ENCODE data around the gene SIGLEC11.
"Not testable (repeated sequence)": the region's sequence is repeated elsewhere in the genome, so short reads cannot be mapped to it uniquely, and the experiment has no call there.

The SIGLEC11 gene

DNA sequence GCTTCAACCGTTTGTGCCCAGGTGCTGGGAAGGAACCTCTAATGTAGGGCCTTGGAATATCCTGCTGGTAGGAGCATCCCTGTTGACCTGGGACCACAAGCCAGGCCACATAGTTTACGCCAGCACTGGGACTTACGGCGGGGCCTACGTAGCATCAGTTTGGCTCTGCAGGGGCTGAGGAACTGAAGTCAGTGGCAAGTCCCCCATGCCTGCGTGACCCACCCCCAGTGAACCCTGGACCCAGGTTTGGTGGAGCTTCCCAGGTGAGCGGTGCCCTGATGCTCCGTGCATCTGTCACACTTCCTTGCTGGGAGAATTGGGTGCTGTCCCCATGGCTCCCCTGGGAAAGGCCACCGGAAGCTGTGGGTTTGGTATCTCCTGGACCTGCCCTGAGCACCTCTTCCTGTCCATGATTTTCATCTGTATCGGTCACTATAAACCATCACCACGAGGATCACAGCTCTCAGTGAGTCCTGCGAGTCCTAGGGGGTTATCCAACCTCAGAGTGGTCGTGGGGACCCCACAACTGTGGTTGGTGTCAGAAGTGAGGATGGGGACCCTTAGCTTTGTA, 9.9 kb downstream of the SIGLEC11 start:
- DNase-seq (ENCODE audit: low read depth): no peak

DNA sequence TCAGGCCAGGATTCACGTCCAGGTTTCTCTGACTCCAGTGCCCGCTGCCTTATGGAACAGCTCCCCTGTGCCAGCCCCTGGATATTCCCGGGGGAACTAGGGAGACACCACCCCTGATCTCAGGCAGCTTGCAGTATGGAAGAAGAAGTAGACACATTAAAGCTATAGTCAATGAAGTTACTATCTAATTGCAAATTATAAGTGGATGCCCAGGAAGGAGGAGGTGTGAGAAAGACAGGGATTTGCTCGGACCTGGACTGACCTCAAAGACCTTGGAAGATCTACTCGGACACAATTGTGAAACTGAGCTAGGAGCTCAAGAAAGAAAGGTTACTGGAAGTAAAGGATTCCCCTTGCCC, 10.4 kb downstream of the SIGLEC11 start:
- no peak for DNase-seq (ENCODE audit: low read depth)

DNA sequence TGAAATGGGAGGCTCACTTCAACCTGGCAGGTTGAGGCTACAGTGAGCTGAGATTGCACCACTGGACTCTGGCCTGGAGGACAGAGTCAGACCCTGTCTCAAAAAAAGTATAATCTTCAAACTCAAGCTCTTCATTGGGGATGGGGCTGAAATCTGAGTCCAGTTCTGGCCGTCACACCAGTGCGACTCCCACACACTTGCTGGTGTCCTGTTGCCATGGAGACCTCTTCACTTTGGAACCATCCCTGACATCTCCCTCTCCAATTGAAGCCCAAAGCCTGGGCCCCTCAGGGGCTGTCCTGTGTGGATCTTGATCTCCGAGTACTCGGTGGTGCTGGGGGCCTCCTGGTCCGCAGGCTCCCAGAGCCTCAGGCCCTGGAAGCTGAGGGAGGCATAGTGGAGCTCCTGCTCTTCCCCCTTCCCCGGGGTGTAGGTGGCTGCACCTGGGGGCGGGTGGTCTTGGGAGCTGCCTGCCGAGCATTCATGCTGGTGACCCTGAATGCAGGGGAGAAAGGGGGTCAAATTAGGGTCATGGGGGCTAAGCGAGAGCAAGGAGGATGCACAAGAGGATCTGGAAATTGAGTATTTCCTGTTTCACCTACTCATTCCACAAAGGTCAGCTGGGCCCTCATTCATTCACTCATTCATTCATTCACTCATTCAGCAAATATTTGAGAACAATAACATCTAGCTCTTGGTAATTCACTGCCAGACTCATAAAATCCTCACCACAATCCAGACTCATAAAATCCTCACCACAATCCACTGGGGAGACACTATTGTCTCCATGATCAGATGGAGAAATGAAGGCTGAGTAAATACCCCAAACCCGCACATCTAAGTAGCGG, 11.0 kb downstream of the SIGLEC11 start:
- DNase-seq (ENCODE audit: low read depth): no peak

DNA sequence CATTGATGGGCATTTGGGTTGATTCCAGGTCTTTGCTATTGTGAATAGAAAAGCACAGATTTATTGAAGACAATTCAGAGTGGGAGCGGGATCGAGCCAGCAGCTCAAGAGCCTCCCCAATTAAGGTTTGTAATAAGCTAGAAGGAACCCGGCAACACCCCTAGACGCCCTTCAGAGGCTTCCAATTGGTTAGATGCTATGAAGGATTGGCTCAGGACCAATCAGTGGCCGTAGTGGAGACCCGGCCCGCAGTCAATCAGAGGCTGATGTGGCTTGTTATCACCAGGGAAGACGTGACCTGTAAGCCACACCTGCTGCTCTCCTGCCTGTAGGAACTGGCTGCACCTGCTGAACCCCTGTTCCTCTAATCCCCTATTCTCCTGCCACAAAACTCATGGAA, 14.6 kb downstream of the SIGLEC11 start:
- no peak for DNase-seq (ENCODE audit: low read depth)

DNA sequence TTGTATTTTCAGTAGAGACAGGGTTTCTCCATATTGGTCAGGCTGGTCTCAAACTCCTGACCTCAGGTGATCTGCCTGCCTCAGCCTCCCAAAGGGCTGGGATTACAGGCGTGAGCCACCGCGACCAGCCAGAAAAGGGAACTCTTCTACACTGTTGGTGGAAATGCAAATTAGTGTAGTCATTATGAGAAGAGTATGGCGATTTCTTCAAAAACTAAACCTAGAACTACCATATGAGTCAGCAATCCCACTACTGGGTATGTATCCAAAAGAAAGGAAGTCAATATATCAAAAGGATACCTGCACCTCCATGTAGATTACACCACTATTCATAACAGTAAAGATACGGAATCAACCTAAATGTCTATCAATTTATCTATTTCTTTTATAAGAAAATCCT, 16.4 kb downstream of the SIGLEC11 start:
- not testable (repeated sequence) for DNase-seq (ENCODE audit: low read depth)

DNA sequence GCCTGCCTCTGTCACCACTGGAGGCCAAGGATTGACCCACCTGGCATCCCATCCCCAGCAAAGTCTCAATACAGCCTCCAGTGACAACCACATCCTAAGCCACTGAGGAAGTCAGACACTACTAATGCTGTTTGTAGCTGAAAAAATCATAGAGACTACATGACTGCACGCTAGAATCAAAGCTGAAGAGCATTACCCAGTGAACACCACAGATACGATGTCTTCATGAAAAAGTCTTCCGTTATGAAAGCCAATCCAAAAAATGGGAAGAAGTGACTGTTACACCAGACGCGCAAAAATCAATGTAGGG, 20.5 kb downstream of the SIGLEC11 start:
- no peak for DNase-seq (ENCODE audit: low read depth)

DNA sequence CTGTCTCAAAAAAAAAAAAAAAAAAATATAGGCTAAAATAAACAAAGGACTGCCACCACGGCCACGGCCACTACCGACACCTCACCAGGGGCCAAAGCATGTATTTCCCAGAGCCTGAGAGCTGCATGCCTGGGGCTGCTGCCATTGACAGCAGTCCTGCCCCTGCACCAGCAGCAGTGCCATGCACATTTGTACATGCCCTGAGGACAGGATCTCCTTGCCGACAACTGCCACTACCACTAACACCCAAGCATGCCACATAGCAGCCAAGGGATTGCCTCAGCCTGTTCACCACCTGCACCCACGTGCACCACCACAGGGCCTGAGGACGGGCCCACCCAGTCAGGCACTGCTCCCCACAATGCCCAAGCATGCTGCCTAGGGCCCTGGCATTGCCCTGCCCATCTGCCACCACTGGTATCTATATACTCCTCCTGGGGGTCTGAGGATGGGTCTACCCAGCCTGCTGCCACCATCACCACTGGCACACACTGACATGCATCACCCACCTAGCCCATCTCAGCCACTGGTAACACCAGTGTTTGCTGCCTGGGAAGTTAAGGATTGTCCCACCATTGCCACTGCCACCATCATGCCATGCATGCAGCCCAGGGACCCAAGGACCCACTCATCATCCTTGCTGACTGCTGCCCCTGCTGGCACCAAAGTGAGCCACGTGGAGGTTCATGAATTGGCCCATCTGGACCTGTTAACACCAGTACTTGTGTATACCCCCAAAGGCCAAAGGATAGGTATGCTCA, 21.1 kb downstream of the SIGLEC11 start:
- DNase-seq (ENCODE audit: low read depth): no peak

DNA sequence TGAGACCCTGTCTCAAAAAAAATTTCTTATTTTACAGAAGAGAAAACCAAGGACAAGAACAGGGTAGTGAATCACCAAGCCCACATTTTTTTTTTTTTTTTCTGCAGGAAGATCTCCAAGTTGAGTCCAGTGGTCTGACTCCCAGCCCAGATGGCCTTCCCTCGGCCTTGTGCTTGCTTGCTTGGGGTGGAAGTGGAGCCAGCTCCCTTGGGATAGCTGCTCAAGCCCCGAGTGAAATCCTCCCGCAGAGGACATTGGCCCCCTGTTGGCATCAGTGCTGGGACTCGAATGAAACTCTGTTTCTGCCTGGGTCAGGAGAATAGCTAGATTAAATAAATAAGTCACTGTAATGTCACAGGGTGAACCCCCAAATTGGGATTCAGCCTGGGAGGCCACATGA, 22.3 kb downstream of the SIGLEC11 start:
- DNase-seq (ENCODE audit: low read depth): no peak

DNA sequence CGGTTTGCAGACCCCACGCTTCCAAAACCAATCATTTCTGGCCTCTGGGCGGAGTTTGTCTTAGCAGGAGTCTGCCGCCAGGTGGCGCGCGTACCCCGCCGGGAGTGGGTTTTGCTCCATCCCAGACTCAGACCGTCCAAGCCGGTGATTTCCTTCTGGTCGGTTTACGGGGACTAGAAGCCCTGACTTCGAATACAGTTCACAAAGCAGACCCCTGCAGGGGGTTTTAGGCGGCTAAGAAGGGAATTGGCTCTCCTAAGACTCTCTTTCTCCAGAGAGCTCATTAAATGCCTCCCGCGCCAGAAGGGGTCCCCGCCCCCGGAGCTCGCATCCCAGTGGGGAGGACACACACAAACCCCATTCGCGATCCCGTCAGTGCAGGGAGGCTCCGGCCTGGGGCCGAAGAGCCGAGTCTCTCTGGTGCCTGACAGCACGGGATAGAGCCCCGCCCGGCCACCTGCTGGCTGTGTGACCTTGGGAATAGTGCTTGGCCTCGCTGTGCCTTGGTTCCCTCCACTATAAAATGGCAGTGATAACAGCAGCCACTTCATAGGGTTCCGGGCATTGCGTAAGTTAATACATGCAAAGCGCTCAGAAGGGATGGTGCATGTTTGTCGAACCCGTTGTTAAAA, 23.1 kb downstream of the SIGLEC11 start:
- peak; percentile 47 for DNase-seq (ENCODE audit: low read depth)

DNA sequence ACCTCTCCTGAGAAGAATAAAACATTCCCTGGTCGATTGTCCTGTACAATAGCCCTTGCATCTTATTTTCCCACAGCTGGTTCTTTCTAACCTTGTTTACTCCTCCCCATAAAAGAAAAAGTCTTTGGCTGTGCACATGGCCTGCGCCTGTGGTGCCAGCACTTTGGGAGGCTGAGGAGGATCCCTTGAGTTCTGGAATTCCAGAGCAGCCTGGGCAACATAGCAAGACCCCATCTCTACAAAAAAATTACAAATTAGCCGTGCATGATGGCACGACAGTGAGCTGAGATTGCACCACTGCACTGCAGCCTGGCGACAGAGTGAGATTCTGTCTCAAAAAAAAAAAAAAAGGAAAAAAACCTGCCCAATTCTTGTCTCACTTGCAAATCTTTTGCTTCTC, 24.4 kb downstream of the SIGLEC11 start:
- DNase-seq (ENCODE audit: low read depth): no peak

DNA sequence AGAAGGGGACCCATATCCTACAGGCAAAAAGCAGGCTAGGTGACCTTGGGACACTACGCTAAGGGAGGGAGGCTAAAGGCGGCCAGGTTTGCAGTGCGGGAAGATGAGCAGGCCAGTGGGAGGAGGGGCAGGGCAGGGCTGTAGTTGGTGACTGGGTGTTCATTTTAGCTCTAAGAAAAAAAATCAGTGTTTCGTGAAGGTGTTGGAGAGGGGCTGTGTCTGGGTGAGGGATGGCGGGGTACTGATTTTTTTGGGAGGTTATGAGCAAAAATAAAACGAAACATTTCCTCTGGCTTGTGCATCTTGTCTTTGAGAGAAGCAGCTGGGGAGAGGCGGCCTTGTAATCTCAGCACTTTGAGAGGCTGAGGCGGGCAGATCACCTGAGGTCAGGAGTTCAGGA, 27.3 kb downstream of the SIGLEC11 start:
- DNase-seq (ENCODE audit: low read depth): no peak

DNA sequence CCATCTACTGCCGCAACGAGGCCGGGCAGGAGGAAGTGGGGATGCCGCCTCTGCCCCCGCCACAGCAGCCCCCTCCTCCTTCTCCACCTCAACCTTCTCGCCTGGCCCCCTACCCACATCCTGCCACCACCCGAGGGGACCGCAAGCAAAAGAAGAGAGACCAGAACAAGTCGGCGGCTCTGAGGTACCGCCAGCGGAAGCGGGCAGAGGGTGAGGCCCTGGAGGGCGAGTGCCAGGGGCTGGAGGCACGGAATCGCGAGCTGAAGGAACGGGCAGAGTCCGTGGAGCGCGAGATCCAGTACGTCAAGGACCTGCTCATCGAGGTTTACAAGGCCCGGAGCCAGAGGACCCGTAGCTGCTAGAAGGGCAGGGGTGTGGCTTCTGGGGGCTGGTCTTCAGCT, 28.2 kb downstream of the SIGLEC11 start:
- DNase-seq (ENCODE audit: low read depth): no peak

DNA sequence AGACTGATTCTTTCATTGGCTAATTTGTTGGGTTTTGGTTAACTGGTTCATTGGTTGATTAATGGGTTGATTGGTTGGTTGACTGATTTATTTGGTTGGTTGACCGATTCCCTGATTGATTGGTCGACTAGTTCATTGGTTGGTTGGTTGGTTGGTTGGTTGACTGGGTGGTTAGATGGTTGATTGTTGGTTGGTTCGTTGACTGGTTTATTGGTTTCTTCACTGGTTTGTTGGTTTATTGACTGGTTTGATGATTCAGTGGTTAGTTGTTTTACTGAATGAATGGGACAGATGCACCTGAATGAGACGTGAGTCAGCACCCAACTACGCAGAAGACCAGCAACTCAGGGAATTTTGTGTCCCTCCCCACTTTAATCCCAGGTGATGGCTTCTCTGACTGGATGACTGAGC, 28.9 kb downstream of the SIGLEC11 start:
- DNase-seq (ENCODE audit: low read depth): no peak

DNA sequence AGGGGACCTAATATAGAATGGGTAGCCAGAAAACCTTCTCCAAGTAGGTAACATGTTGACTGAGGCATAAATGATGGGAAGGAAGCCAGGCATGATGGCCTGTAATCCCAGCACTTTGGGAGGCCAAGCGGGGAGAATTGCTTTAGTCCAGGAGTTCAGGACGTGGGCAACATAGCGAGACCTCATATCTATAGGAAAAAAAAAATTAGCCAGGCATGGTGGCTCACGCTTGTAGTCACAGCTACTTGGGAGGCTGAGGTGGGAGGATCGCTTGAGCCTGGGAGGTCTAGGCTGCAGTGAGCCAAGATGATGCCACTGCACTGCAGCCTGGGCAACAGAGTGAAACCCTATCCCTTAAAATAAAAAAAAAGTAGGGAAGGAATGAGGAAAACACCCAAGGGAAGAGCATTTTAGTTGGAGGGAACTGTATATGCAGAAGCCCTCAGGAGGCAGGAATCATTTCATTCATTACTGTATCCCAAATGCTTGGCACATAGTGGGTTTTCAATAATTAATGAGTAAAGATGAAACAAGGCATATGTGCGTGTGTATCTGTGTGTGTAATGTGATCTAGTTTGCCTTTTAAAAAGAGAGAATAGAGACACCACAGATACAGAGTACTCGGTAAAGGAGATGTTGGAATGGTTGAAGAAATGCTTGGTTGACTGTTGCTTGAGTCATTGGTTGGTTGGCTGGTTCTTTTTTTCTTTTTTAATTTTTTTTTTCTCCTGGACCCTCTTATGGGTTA, 29.5 kb downstream of the SIGLEC11 start:
- DNase-seq (ENCODE audit: low read depth): no peak

DNA sequence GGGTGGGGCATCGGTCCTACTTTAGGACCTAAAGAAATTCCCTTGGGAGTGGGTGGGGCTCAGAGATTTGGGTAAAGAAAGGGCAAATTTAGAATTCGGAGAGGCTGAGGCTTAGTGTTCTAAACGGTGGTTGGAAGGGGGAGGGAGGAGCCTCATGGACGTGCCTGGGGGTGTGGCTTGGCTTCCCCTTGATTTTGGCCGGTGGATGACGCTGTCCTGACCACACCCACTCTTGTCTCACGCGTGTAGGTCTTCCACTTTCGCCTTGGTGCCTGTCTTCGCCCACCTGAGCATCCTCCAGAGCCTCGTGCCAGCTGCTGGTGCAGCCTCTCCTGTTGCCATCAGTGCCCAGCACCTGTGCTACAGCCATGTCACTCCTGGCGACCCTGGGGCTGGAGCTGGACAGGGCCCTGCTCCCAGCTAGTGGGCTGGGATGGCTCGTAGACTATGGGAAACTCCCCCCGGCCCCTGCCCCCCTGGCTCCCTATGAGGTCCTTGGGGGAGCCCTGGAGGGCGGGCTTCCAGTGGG, 30.4 kb downstream of the SIGLEC11 start:
- no peak for DNase-seq (ENCODE audit: low read depth)

DNA sequence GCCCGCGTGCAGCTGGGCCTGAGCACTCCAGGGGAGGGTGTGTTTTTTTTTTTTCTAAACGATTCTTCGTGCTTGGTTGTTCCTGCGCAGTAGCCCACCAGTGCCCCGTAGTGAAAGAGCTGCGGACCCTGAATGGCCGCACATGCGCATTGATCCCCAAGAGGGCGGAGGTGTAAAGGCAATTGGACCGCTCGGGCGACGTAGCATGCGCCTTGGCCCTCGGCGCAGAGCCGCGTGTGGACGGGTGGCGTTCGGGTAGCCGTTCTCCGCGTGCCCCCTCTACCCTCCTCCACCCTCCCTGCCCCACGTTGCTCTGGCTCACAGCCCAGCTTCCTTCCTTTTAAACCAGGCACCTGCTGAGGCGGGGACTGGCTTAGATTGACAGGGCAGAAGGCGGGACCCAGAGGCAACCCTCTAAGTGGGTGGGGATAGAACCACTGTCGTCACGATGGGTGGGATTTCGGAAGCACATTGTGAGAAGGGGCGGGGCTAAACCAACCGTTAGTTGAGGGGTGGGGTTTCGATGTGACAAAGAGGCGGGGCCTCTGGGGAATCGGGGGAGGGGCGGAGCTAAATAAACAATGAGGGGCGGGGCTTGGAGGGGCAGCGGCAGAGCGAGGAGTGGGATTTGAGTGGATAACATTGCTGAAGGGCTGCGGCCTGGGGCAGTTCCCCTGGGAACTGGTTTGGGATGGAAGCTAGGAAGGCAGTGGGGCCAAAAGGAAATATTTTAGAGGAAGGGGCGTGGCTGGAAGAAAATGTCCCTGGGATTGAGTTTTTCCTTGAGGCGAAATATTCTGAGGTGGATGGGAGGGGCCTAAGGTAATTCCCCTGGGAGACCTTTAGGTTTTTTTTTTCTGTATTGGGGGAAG, 31.1 kb downstream of the SIGLEC11 start:
- DNase-seq (ENCODE audit: low read depth): peak; percentile 93

DNA sequence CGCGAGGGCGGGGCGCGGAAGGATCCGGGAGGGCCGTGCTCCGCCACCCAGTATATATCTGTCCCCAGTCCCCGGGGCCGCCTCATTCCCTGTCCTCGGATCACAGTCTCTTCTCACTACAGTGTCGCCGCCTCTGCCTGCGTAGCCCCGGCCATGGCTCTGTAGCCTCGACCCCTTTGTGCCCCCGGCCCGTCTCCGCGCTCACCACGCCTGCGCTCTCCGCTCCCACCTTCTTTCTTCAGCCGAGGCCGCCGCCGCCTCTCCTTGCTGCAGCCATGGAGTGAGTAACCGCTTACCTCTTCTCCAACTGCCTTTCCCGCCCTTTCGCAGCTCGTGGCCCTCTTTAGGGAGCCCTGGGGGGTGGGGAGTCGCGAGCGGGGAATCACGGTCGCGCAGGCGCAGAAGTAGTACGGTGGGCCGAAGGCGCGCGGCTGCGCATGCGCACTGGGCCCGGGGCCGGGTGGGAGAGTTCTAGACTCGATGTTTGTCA, 31.8 kb downstream of the SIGLEC11 start, which contains the start of the genes ATF5 and NUP62:
ATF5 (plus strand) TSS at position 85 of the 490 bp plus-strand sequence. CDS start 1,646 bp downstream, outside the sequence.
NUP62 (minus strand) TSS at position 384 of the 490 bp plus-strand sequence. CDS start 19,697 bp downstream, outside the sequence.
- peak; percentile 76 for DNase-seq (ENCODE audit: low read depth)

DNA sequence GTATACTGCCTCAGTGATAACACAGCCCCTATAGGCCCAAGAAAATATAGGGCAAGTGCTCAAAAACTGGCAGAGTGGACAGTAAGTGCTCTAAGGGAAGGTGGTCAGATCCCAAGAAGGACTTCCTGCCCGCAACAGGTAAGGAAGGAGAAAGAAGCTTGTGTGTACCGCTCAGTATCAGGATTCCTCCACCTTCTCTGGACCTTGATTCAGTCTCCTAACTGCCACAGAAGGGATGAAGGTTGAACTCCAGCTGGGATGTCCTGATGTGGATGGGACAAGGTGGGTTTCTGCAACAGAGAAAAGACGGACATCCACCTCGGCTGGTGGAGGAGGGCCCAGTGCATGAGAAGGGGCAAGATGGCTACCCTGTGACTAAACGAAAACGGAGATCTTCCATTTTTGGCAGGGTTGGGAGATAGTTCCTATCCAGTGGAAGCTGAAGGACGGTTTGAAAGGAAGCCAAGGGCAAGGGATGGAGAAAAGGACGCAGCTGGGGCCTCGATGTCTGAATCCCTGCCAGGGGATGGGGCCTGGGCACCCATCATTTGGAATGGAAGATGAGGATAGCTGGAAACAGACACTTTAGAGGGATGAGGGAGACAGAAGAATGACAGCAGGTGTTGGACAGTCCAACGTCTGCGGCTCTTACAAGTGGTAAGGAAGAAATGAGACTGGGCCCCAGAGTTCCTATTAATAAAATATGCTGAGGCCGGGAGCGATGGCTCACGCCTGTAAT, 33.3 kb downstream of the SIGLEC11 start:
- no peak for DNase-seq (ENCODE audit: low read depth)

DNA sequence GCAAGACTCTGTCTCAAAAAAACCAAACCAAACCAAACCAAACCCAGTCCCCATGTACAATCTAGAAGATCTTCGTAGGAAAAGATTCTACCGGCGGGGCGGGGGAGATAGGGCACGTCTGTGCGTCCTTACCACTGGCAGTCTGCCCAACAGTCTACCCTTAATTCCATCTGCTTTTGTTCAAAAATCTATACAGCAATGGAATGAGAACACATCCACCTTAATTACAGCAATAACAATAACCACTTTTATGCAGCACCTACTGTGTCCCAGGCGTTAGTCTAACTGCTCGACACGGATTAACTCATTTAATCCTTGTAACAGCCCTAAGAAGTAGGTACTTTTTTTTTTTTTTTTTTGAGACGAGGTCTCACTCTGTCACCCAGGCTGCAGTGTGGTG, 34.5 kb downstream of the SIGLEC11 start:
- no peak for DNase-seq (ENCODE audit: low read depth)

DNA sequence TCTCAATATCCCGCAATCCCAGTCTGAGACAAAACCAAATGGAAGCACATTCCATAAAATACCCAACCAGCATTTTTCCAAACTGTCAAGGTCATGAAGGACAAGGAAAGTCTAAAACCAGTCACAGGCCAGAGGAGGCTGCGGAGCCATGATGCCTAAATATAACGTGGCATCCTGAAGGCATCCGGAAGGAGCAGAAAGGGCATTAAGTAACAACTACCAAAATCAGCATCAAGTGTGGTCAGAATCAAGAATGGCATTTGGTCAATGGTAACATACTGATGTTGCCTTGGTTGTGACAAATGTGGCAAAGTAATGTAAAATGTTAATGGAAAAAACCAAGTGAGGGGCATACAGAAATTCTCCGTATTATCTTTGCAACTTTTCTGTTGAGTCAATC, 35.5 kb downstream of the SIGLEC11 start:
- DNase-seq (ENCODE audit: low read depth): no peak
